ENCODE data around the gene ATG2A. TPM values are rescaled to one million over a fixed set of nuclear protein-coding genes. Genes with fewer than 3 reads are reported as not detected.
A peak's percentile ranks its signal among the peaks of the same experiment; 100 is the strongest.

The ATG2A gene
- total and polyA plus RNA-seq, 7 donors = 11.0 to 21.6 (median 19.5) TPM

DNA sequence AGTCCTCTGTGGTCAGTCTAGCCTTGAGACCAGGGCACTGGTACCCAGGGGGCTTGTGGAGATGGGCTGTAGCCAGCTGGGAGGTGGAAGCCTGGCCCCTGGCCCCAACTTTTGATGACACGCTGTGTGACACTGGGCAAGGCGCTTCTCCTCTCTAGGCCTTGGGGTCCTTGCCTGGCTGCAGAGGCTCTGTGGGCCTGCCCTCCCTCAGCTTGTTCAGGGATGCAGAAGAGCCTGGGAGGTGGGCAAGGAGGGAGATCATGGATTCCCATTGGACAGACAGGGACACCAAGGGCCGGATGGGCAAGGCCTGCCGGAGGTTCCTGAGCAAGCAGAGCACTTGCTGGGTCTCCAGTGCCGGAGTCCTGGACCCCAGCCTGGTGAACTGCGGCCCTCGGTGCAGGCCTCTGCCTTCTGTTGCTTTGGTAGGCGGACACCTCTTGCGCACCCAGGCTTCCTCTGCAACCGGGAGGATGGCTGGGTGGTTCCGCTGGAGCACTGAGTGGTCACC is 6.2 kb upstream of the ATG2A start:
- TF ChIP-seq, protein P1, sequence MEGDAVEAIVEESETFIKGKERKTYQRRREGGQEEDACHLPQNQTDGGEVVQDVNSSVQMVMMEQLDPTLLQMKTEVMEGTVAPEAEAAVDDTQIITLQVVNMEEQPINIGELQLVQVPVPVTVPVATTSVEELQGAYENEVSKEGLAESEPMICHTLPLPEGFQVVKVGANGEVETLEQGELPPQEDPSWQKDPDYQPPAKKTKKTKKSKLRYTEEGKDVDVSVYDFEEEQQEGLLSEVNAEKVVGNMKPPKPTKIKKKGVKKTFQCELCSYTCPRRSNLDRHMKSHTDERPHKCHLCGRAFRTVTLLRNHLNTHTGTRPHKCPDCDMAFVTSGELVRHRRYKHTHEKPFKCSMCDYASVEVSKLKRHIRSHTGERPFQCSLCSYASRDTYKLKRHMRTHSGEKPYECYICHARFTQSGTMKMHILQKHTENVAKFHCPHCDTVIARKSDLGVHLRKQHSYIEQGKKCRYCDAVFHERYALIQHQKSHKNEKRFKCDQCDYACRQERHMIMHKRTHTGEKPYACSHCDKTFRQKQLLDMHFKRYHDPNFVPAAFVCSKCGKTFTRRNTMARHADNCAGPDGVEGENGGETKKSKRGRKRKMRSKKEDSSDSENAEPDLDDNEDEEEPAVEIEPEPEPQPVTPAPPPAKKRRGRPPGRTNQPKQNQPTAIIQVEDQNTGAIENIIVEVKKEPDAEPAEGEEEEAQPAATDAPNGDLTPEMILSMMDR (IDR thresholded peaks at IDR 0.05) = no peak
- Histone ChIP-seq H3K9me3 (no peaks in the 10 kb centered on the region), H3K4me3 (peak overlapping the region; percentile 99), H3K36me3 (ENCODE audit: insufficient read depth in 1 of 2, low read depth in 1 of 2) (peaks cover 0 to 20% of the 10 kb centered on the region in 2 donors), H3K4me1 (peaks cover 25% of the 10 kb centered on the region), H3K27me3 (ENCODE audit: insufficient read depth in 3 of 3, low read length in 2 of 3) (no peaks in the 10 kb centered on the region), H3K27ac (peak overlapping the region; percentile 97)
- WGBS, 3 donors = 76 to 89% (median 85%) methylated on average over 11 of the region's 11 CpGs
- ATAC-seq = no peak
- DNase-seq = no peak
- intact Hi-C loops (cut with DNase I) = no loop called here

DNA sequence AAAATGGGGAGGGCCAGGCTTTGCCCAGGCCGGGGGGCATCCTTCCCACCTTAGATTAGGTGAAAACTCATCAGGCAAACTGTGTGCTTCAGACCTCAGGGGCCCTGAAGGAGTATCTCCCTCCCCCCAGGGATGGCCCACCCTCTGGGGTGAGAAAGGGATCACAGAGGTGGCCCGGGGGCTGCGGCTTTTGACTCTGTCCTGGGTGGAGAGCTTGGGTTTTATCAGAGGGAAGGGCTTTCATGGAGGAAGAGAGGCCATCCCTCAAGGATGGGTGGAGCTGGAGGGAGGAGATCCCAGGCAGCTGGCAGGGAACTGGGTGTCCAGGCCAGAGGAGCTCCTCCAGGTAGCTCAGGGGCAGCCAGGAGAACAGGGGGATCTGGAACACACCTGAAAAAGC is 4.4 kb upstream of the ATG2A start:
- TF ChIP-seq, protein P1 (IDR thresholded peaks at IDR 0.05) = no peak
- H3K36me3 ChIP-seq (ENCODE audit: insufficient read depth in 1 of 2, low read depth in 1 of 2) = peaks cover 0 to 1% of the 10 kb centered on the region in 2 donors
- H3K4me3 ChIP-seq = no peak overlapping the region
- DNase-seq = peak in 1 of 2 donors; percentile 28
- no peak for ATAC-seq
- H3K4me1 ChIP-seq = peaks cover 27% of the 10 kb centered on the region
- no peaks in the 10 kb centered on the region for H3K9me3 ChIP-seq
- no peaks in the 10 kb centered on the region for H3K27me3 ChIP-seq (ENCODE audit: insufficient read depth in 3 of 3, low read length in 2 of 3)
- intact Hi-C loops (cut with DNase I) = no loop called here
- WGBS, 3 donors = 56 to 59% (median 57%) methylated on average over 3 of the region's 3 CpGs
- no peak overlapping the region for H3K27ac ChIP-seq

DNA sequence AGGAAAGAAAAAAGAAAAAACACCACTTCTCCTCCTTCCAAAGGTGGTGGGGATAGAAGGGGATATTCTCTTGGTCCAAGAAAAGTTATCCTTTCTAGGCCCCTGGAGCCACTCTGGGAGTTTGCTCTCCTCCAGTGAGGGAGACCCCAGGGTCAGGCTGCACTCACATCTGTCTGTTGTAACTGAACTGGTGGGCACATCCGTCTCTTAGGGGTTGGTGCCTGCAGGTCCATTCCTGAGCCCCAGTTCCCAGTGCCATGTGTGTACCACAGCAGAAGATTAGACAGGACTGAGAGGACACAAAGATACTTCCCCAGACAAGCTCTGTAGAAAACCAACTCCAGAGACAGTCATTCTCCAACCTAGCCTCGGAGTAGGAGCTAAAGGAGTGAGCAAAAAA is 3.1 kb upstream of the ATG2A start:
- H3K4me3 ChIP-seq = no peak overlapping the region
- peaks cover 33% of the 10 kb centered on the region for H3K4me1 ChIP-seq
- H3K27ac ChIP-seq = peak overlapping the region; percentile 84
- no peak for DNase-seq
- H3K9me3 ChIP-seq = no peaks in the 10 kb centered on the region
- WGBS, 3 donors = 70 to 75% (median 75%) methylated on average over 2 of the region's 2 CpGs
- intact Hi-C loops (cut with DNase I) = no loop called here
- H3K27me3 ChIP-seq (ENCODE audit: insufficient read depth in 3 of 3, low read length in 2 of 3) = no peaks in the 10 kb centered on the region
- TF ChIP-seq, protein P1 (IDR thresholded peaks at IDR 0.05) = no peak
- H3K36me3 ChIP-seq (ENCODE audit: insufficient read depth in 1 of 2, low read depth in 1 of 2) = no peaks in the 10 kb centered on the region
- ATAC-seq = no peak

DNA sequence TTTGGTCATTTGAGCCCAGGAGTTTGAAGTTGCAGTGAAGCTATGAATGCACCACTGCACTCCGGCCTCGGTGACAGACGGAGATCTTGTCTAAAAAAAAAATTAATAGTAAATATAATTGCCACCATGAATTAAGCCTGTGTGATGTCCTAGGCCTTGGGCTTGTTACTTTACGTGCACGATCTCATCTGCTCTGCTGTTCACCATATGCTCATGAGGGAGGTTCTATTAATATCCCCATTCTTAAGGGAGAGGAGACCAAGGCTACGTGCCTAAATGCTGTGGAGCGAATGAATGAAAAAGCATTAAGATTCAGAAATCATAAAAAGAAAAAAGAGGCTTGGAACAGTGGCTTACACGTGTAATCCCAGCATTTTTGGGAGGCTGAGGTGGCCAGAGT is 2.6 kb upstream of the ATG2A start:
- H3K9me3 ChIP-seq = no peaks in the 10 kb centered on the region
- 59 to 70% (median 70%) methylated on average over 8 of the region's 8 CpGs for WGBS, 3 donors

More for the DNA sequence above, 2.6 kb upstream of the ATG2A start:
- H3K4me3 ChIP-seq = no peak overlapping the region
- intact Hi-C loops (cut with DNase I) = loop anchor here in 1 of 2 donors (5.0 kb wide), 1 partner anchor 78 kb away; the partner anchor contains the start of gene BATF2
- H3K27ac ChIP-seq = peak overlapping the region; percentile 84
- DNase-seq (no peak), ATAC-seq (no peak)
- H3K27me3 ChIP-seq (ENCODE audit: insufficient read depth in 3 of 3, low read length in 2 of 3) = no peaks in the 10 kb centered on the region
- H3K36me3 ChIP-seq (ENCODE audit: insufficient read depth in 1 of 2, low read depth in 1 of 2) = no peaks in the 10 kb centered on the region
- H3K4me1 ChIP-seq = peaks cover 34% of the 10 kb centered on the region
- TF ChIP-seq, protein P1 (IDR thresholded peaks at IDR 0.05) = no peak

Measured in psoas muscle (tissue), 8 donors.